HG03558 (cell line): ENCODE results near the gene GPR108.

Experiments
- ATAC-seq: cut with Tn5 transposase; IDR thresholded peaks from one replicate; pipeline ENCODE4 v1.9.1; 2021; ENCODE audit warnings: moderate number of reproducible peaks; ENCODE audit not compliant: unreplicated experiment; ENCODE audit errors: extremely low read depth

Gene GPR108

DNA sequence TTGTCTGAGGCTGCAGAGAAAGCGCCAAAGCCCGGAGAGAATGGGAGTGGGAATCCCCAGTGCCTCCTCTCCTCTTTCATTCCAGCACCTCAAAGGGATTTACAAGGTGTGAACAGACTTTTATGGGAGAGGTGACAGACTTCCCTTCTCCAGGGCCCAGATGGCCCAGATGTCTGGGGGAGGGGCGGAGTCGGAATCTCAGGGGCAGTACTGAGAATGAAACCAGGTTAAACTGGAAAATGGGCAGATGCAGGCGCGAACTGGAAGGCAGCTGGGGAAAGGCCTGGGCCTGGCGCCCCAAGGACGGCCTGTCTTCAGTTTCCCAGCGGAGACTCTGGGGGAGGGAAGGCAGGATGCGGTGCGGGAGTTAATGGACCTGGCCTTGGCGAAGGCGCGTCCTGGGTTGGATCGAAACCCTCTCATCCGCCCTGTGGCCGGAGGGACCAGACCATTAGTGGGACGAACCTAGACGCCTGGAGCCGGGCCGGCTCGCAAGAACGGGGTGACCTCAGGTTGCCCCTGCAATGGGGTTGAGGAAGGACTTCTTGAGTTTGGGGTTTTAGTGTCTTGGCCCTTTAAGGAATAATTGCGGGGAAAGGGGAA is 1.5 kb upstream of the GPR108 start:
- ATAC-seq: no peak

DNA sequence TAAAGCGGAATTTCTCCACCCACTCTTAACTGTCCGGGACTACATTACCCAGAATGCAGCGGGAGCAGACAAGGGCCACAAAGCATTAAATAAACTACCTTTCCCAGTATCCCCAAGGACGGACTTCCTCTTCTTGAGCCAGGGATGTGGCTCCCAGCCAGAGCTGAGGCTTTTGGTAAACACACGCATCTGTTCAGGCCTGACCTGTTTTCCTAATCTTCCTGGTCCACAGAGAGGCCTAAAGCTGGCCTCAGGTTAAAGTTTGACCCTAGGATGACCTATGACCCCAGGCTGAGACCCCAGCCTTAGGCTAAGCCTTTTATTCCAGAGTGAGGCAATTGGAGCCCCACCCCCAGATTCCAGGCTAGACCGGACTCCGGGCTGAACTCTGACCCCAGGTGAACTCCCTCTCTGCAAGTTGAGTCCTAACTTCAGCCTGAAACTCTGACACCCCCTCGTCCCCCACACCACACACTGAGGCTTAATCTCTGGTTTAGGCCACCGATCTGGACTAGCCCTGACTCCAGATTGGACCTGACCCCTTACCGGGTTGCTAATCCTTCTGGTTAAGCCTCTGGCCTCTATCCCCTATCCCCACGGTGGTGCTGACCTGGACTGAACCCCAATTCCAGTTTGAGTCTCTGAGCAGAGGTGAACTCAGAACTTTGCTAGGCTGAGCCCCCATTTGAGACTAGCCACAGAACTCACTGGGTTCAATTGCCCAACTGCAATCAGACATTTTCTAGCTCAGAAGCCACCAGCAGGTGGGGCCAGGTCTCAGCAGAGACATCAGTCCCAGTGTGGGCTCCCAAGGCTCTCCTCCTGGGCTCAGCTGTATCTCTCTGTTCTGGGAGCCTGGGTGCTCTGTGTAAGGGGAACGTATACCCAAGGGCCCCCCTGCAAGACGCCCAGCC is 750 bp upstream of the GPR108 start:
- ATAC-seq: no peak

DNA sequence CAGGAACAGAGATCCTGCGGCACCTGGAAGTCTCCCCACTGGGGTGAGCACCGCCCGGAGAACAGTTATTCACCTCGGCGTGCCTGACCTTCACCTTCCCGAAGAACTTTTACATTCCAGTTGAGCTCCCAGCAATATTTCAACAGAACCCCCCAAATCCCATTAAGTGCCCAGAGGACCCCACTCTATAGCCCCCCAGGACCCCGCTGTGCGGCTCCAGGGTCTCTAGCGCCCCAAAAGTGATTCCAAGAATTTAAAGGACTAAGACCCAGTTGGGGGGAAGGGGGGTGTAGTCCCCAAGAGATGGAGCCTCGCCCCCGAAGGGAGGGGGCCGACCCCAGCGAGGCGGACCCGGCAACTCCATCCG is 480 bp downstream of the GPR108 start:
- ATAC-seq: no peak

DNA sequence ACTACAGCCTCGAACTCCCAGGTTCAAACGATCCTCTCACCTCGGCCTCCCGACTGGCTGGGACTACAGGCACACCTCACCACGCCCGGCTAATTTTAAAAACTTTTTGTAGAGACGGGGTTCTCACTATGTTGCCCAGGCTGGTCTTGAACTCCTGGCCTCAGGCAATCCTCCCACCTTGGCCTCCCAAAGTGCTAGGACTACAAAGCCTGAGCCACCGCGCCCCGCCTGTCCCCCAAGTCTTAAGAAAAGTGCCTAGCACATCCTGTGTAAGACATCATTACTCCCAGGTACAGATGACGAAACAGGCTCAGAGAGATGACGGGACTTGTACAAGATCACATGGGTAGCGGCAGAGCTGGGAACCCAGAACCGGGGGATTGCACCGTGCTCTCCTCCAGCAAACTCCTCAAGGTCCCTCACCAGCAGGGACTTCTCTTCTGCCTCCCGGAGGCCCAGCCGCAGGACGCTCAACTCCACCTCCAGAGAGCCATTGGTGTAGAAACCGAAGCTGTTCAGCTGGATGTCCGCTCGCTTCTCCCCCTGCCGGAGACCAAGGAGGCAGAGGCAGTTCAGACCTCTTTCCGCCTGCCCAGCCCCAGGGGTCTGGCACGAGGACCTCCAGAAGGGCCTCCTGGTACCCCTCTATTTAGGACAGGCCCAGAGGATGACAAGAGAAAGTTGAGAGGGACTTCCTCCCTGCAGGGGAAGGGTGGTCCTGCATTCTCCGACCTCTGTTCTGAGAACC is 1.0 kb downstream of the GPR108 start:
- ATAC-seq: no peak

DNA sequence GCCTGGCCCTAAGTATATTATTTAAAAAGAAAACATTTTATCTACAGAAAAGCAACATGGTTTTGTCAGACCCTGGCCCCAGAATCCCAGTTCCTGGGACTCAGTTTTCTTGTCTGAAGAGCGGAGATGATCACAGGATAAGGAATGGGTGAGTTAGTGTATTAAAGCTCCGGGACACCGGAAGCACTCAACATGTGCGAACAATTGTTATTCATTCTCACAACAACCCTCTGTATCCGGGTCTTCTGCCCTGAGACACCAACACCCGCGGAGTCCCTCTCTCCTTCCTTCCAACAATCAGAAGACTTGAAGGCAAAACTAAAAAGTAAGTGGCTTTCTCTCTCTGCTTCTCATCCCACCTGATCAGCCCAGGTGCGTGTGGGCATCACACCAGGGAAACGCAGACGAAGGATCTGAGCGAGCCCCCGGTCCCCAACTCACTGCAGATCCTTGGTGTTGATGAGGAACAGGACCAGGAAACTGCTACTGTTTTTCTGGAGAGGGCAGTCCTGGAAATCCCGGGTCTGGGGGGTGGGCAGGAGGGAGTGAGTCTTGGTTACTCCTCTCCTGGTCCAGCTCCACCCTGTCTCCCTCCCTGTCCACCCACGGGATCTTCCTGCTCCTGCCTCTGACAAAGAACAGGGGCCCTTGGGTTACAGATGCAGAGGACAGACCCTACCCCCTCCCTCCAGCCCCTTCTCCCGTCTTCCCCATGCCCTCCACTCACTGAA is 2.0 kb downstream of the GPR108 start:
- no peak for ATAC-seq

DNA sequence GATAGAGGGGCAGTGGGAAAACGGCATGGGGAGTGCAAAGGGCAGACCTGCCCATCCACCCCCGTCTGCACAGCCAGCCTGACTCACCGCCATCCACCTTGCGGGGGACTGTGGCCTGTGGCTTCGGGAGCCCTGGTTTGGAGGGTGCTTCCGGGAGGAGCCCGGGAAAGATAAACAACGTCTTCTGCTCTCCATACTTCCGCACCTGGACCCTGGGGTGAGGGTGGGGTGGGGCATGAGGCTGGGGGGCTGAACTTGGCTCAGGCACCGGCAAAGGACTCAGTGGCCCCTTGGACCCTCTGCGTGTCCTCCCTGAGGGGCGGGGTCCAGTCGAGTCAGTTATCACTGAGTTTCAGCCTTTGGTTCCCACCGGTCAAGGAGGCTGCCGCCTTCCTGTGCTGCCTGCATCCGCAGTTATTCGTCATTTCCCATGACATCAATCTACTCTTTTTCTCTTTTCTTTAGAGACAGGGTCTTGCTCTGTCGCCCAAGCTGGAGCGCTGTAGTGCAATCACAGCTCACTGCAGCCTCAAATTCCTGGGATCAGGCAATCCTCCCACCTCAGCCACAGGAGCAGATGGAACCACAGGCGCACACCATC is 3.2 kb downstream of the GPR108 start:
- no peak for ATAC-seq

DNA sequence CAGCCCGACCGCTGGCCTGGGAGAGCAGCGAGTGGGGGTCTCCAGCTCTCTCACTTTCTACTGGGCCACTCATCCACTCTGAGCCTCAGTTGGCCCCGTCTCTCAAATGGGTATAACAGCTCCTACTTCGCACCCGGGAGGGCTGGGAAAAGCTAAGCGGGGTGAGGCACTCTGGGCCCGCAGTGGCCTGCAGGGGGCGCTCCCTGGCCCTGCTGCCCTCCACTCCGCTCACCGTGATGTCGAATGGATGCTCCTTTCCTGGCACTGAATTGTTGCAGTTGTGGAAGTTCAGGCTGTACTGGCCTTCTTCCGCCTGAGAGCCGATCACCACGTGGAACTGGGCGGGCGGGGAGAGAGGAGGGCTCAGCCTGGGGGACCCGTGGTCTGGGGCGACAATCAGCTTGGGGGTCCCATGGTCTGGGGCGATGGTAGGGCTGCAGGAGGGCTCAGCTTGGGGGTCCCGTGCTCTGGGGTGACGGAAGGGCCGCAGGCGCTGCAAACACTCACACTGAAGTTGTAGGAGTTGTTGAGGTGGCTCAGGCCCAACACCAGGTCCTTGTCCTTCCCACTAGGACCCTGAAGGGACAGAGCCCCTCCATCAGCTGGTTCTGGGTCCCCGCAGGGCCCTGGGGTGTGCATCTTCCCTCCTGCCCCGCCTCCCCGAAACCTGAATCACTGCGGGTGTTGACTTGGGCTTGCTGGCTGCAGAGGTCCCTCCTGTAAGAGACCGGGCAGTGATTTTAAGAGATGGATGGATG is 3.9 kb downstream of the GPR108 start:
- ATAC-seq: no peak

DNA sequence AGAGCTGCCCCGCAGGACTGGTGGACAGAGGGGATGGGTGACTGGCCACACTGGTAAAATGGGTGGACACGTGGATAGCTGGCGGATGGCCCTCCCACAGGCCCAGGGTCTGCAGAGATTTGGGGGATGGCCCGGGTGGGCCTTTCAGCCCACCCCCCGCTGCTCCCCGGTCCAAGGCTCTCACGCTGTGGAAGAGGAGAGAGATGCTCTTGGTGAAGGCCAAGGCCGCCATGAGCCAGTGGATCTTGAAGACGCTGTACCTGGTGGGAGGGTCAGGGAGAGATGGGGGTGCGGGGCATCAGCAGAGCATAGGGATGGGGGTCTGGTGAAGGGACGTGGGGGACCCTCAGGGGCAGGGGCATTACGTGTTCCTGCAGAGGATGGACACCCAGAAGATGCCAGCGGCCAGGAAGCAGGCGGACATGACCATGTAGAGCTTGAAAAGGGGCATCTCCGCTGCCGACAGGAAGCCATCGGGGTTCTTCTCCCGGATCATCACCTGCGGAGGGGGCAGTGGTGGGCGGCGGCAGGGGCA is 4.5 kb downstream of the GPR108 start:
- ATAC-seq: no peak

DNA sequence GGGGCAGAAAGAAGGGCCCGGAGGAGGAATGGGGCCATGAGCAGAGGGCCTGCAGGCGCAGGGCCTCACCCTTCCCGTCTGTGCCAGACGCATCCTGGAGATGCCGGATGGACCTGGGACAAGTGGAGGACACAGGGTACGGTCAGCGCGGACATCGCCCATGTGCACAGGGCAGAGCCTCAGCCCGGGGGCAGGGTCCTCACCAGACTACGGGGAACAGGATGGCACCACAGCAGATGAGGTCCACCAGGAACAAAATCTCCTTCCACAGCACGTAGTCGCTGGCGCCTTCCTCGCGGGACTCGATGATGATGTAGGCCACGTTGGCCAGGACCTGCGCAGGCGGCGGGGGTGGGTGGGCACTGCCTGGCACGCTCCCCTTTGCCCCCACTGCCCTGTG is 5.6 kb downstream of the GPR108 start:
- no peak for ATAC-seq

DNA sequence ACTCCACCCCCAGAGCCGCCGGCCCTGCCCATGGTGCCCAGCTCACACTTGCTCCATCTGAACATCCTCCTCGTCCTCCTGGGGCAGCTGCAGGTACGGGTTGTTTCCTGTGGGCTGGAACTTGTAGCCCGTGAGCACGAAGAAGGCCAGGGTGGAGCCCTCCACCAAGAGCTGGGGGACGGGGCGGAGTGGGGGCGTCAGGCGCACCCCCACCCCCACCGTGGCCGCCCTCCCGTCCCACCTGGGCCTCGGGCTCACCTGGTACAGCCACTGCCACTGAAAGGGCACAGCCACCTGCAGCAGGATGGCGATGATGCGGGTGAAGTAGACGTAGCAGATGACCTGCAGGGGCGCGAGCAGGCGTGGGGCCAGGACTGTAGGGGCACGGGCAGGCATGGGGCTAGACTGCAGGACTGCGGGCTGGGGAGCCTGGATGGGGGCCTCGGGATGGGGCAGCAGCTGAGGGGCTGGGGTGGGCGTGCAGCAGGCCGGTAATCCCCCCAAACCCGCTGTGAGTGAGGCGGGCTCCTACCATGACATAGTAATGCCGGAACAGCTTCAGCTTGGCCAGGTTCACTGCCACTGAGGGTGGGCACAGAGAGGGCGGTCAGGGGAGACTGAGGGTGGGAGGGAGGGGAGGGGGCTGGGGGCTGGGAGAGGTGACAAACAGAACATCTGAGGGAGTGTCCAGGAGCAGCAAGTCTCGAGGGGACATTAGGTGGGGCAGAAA is 6.3 kb downstream of the GPR108 start:
- no peak for ATAC-seq

DNA sequence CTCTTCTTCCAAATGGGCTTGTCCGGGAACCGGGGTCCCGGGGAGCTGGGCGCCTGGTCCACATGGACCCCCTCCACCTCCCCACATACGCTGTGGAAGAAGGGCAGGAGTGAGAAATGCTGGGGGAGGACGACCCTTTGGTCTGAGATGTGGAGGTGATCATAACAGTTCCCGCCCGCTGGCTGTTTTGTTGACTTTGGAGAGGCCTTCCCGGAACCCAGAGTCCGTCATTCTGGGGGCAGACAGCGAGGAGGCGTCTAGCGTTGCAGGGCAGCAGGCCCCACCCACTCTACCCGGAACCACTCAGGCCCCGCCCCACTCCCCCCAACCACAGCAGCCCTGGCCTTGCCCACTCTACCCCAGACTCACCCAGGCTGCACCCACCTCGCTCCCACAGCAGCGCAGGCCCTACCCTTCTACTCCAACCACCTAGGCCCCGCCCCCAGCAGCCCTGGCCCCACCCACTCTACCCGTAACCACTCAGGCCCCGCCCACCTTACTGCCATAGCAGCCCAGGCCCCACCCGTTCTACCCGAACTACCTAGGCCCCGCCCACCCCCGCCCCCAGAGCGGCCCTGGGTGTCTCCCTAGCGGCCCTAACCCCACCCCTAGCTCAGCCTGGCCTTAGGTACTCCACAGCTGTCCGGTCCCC is 7.1 kb downstream of the GPR108 start:
- ATAC-seq: no peak

DNA sequence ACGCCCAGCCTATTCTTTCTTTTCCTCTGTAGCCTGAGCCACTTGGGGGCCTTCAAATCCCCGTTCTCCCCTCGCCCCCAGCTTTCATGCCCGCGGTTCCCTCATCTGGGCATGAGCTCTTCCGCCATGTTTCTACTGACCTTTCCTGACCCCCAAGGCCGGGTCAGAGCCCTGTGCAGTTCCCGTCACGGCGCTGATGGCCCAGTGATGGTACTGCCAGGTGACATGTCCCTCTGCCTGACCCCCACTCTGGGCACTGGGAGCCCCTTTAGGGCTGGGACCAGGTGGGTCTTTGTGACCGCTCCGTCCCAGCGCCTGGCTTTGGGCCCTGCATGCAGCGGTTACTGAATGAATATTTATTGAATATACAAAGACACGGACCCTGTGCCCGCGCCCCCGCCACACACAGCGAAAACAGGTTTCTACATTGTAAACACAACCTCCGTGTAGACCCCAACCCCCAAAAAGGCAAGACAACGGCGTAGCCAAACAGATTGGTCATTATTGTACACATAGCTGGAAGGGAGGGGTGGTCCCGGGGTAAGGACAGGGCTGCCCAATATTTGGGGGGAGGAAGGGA is 7.7 kb downstream of the GPR108 start:
- no peak for ATAC-seq

DNA sequence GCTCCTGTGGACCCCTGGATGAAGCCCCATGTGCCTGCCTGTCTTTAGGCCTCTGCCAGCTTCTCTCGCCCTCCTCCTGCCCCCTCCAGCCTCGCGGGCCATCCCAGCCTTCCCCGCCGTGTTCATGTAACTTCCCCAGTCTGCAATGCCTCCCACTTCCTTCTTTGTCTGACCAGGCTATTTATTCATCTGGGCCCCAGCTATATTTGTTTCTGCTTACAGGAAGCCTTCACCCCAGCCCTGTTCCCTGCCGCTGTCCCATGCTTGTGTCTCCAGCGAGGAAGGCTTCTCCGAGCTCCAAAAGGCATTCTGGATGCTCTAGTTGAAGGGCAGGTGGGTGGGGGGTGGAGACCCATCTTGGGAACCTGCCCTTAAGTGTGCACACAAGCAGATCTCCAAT is 9.0 kb downstream of the GPR108 start:
- ATAC-seq: no peak

DNA sequence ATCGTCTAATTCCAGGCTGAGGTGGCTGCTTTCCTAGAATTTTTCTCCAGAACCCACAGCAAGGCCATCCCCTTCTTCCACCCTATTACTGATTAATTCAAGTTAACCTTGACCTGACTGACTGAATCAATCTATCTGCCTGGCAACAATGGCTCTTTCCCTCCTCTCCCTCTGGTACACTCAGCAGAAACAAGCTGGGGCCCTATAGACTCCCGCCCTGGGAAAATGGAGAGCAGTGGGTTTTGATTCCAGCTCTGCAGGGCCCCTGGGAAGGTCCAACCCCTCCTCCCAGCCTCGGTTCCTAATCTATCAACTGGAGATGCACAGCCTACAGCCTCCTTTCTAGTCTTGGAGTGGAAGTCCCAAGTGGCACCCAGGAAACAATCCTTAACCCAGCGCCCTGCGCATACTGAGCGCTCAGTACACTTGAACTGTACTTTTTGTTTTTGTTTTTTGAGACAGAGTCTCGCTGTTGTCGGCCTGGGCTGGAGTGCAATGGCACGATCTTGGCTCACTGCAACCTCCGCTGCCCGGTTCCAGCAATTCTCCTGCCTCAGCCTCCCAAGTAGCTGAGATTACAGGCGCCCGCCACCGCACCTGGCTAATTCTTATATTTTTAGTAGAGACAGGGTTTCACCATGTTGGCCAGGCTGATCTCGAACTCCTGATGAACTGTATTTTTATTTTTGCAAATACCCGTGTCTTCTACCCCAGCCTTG is 11.7 kb downstream of the GPR108 start:
- ATAC-seq: no peak

DNA sequence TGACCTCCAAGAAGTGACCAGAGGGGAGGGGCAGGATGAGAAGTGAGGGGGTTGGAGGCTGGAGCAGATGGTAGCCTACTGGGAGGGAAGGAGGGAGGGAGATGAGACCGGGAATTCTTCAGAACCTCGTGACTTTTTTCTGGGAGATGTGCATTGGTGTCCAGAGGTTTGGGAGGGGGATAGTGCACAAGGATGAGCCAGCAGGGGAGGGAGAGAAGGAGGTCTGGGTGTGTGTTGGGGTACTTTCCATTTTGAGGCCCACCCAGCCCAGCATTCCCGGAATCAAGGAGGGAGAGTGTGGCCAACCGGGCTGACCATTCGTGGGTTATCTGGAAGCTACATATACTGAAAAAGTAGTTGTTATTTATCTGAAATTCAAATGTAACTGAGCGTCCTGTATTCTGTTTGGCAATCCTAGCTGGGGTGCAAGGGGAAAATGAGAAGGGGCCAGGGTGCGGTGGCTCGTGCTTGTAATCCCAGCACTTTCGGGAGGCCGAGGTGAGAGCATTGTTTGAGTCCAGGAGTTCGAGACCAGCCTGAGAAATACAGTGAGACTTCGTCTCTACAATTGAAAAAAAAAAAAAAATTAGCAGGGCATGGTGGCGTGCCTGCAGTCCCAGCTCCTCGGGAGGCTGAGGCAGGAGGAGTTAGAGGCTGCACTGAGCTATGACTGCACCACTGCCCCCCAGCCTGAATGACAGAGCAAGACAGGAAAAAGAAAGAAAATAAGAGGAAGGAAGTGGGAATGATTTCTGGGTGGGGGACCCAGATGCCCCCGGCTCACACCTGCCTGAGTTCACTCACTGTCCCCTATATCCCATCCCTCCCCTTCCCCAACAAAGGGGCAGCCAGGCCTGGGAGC is 12.5 kb downstream of the GPR108 start:
- ATAC-seq: no peak

DNA sequence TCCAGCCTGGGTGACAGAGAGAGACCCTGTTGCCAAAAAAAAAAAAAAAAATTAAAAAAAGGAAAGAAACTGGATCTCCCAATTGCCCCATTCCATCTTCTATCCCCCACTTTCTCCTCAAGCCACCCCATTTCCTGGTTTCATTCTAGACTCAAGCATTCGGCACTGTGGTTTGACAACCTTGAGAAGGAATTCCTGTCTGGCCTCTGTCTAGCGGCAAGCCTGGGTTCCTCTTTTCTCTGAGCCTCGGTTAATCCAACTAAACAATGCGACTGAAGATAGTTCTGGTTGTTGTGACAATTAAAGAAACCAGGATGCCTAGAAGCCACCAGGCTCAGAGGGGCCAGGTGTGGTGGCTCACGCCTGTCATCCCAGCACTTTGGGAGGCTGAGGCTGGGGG is 13.6 kb downstream of the GPR108 start:
- ATAC-seq: no peak
